NCI-H446 treated with DMSO at 0.1 percent for 48 hours (cell line): ENCODE measurements around the gene GPHA2.
A peak's percentile ranks its signal among the peaks of the same experiment; 100 is the strongest.

ENCODE experiments used
- DNase-seq: peaks from one replicate; lab custom pipeline; 2025; lab: John Stamatoyannopoulos, UW

Gene GPHA2

DNA sequence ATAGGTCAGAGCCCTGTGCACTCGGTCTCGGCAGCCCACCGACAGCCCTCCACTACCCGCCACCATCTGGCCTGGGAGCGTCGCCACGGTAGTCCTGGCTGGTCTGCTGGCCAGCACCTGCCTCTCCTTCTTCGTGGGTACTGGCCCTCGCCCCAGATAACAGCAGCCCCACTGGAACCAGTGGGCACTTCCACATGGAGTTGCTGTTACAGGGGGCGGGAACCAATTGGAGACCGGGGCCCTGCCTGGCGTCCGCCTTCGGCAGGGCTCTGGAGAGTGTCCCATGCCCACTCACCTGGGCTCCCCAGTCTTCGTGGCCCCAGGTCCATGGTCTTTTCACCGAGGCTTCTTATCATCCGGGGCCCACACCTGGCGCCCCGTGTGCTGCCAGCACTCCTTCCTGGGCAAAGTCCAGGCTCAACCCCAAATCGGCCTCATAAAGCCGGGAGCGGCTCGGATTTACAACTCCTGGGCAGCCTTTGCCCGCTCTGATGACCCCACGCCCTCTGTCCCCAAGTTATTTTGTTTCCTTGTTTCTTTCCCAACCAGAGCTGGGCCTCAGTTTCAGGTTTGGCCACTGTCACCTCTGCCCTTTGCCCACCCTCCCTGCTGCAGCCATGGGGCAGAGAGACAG is 44.4 kb downstream of the GPHA2 start:
- DNase-seq, result no peak

DNA sequence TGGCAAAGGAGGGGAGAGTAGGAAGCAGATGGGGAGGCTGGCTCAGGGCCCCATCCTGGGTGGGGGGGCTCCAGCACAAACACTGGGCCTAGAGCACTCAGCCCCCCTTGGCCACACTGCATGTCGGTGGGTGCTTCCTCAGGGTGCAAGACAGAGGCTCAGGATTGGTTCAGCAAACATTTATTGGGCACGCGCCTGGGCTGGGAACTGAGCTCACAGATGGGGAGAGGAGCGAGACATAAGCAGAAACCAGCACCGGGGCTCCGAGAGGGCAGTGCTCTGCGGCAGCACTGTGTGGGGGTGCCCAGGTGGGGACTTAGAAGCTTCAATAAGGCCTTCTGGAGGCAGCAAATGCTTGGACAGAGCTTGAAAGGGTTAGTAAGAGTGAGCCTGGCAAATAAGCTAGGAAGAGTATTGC is 45.2 kb downstream of the GPHA2 start:
- DNase-seq, result peak; percentile 71

DNA sequence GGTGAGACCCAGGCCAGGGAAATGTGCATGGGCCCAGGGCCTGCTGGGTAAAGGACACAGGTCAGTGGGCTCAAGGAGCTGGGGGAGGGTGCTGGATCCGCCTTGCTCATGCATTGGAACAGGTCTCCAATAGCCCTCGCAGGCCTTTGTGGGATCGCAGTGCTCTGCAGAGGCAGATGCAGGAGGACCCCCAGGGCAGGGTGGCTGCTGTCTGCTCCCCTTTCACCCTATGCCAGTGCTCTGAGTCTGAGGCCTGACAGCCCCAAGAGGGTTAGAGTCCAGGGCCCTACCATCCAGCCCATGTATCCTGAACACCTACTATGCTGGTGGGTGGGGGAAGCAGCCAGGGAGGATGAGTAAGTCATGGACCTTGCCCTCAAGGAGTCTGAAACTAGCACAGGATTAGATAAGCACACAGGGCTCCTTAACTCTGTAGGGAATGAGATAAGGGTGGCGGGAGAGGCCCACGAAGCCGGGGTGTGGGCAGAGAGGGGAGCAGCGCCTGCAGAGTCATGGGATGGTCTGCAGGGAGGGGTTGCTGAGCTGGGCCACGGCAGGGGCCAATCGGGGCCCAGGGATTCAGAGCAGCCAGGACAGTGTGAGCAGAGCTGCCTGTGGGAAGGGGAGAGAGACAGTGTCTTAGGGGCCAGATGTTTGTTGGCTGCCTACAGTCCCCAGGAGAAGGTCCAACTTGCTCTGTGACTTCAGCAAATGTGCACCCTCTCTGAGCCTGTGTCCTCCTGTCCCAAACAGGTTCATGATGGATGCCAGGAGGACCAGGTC is 46.8 kb downstream of the GPHA2 start:
- DNase-seq, result no peak

DNA sequence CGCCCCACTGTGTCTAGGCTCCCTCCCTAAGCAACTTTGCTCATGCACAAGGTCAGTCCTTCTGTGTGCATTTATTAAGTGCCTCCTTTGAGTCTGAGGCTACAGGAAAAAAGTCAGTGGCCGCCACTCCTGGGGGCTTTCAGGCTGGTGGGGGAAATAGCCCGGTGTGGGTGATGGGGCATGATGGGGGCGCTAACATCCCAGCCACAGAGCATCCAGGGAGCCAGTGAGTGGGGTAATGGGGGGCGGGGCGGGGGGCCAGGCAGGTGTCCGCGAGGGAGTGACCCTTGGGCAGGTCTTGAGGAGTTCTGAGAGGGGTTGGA is 47.3 kb downstream of the GPHA2 start:
- no peak for DNase-seq

GRCh38 chr11:64887757-64888405 is 47.8 kb downstream of the GPHA2 start:
- DNase-seq, result no peak

GRCh38 chr11:64887234-64887756 is 48.4 kb downstream of the GPHA2 start:
- DNase-seq, result no peak

GRCh38 chr11:64885367-64886286 is 50.1 kb downstream of the GPHA2 start:
- no peak for DNase-seq
